ENCODE data around the gene FTO. TPM values are rescaled to one million over a fixed set of nuclear protein-coding genes. Genes with fewer than 3 reads are reported as not detected.
A peak's percentile ranks its signal among the peaks of the same experiment; 100 is the strongest.

Gene FTO
- total and polyA plus RNA-seq, 4 experiments from 2014 or later, result 61.5 to 126 (median 69.7) TPM

DNA sequence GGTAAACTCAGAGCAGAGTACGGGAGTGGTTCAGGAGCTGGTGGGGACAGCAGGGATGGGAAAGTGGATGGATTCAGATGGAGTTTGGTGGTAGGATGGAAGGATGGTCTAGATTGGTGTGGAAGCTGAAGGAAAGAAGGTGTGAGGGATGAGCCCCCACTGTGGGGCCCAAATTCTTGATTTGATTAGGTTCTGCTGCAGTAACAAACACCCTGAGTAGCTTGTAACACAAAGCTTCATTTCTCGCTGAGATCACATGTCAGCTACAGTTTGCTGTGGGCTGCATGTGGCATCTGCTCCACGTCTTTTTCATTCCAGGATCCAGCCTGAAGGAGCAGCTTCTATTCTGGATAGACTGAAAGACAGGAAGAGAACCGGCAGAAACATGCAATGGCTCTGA lies 438.8 kb downstream of the FTO start:
- no peak overlapping the region for H3K27ac ChIP-seq (ENCODE audit: low read depth, low read length)
- no peaks in the 10 kb centered on the region for H3K36me3 Mint-ChIP-seq
- no peaks in the 10 kb centered on the region for H3K9me3 ChIP-seq (ENCODE audit: control insufficient read depth in 1 of 2, low read length in 2 of 2)
- no peak overlapping the region for H3K4me3 ChIP-seq (ENCODE audit: low read length in 2 of 2)
- intact Hi-C loops (cut with micrococcal nuclease), result no loop called here
- no peak for DNase-seq
- no peaks in the 10 kb centered on the region for H3K4me1 Mint-ChIP-seq
- no peaks in the 10 kb centered on the region for H3K36me3 ChIP-seq (ENCODE audit: insufficient read depth, low read length)
- no peak overlapping the region for H3K27ac Mint-ChIP-seq
- ChIA-PET CTCF (ENCODE audit: partially characterized antibody) (no interaction called here), POLR2A (ENCODE audit: partially characterized antibody) (no interaction called here)
- H3K27me3 Mint-ChIP-seq, result peaks cover 7 to 37% of the 10 kb centered on the region in 2 donors
- H3K9me3 Mint-ChIP-seq, result peaks cover 0 to 3% (median 0%) of the 10 kb centered on the region in 8 donors
- no peaks in the 10 kb centered on the region for H3K4me1 ChIP-seq (ENCODE audit: insufficient read depth, low read length)
- H3K27me3 ChIP-seq (ENCODE audit: insufficient read depth, low read length), result no peaks in the 10 kb centered on the region
- H3K4me3 Mint-ChIP-seq, result no peak overlapping the region

DNA sequence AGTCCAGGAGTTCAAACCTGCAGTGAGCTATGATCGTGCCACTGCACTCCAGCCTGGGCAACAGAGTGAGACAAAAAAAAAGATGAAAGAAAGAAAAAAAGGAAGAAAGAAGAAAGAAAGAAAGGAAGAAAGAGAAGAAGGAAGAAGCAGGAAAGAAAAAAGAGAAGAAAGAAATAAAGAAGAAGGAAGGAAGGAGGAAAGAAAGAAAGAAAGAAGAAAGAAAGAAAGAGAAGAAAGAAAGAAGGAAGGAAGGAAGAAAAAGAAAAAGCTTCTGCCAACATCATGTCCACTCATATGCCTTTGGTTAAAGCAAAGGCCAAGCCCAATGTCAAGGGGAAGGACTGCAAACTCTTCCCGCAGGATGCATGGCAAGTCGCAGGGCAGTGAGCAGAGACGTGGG lies 439.5 kb downstream of the FTO start:
- Mint-ChIP-seq H3K27ac (peak overlapping the region in 1 of 7 donors; percentile 63), H3K36me3 (no peaks in the 10 kb centered on the region), H3K4me1 (no peaks in the 10 kb centered on the region), H3K9me3 (peaks cover 0 to 3% (median 0%) of the 10 kb centered on the region in 8 donors), H3K27me3 (peaks cover 7 to 34% of the 10 kb centered on the region in 2 donors), H3K4me3 (no peak overlapping the region)
- ChIA-PET POLR2A (ENCODE audit: partially characterized antibody) (no interaction called here), CTCF (ENCODE audit: partially characterized antibody) (no interaction called here)
- H3K4me1 ChIP-seq (ENCODE audit: insufficient read depth, low read length), result no peaks in the 10 kb centered on the region
- no peak for DNase-seq
- H3K4me3 ChIP-seq (ENCODE audit: low read length in 2 of 2), result no peak overlapping the region
- H3K36me3 ChIP-seq (ENCODE audit: insufficient read depth, low read length), result no peaks in the 10 kb centered on the region
- H3K9me3 ChIP-seq (ENCODE audit: control insufficient read depth in 1 of 2, low read length in 2 of 2), result no peaks in the 10 kb centered on the region
- intact Hi-C loops (cut with micrococcal nuclease), result no loop called here
- H3K27me3 ChIP-seq (ENCODE audit: insufficient read depth, low read length), result no peaks in the 10 kb centered on the region
- no peak overlapping the region for H3K27ac ChIP-seq (ENCODE audit: low read depth, low read length)

DNA sequence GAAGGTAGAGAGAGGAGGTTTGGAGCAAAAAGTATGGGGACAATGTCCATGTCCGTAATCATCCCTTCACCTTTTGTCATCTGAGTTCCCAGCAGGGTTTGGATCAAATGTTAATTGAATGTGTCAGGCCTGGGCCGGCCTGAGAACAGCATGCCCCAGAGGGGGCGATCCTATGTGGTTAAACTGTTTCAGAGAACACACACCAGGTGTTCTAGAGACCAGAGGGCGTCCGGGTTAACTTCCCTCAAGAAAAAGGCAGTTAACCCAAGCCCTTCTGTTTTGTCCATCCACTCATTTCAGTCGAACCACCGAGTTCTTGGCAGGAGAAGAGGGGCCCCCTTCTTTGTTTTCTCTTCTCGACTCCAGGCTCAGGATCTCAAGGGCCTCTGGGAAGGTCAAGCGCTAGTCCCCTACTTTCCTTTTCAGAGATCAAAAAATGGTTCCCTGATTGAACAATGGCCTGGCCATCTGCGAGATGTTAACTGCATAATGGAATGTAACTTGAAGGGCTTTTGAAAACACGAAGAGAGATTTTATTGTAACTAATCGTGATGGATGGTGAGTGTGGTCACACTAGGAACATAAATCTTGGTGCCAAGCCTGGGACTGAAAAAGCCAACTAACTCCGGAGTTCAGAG lies 440.1 kb downstream of the FTO start:
- Histone ChIP-seq H3K36me3 (ENCODE audit: insufficient read depth, low read length) (no peaks in the 10 kb centered on the region), H3K9me3 (ENCODE audit: control insufficient read depth in 1 of 2, low read length in 2 of 2) (no peaks in the 10 kb centered on the region), H3K4me3 (ENCODE audit: low read length in 2 of 2) (no peak overlapping the region), H3K27ac (ENCODE audit: low read depth, low read length) (no peak overlapping the region), H3K27me3 (ENCODE audit: insufficient read depth, low read length) (no peaks in the 10 kb centered on the region), H3K4me1 (ENCODE audit: insufficient read depth, low read length) (no peaks in the 10 kb centered on the region)
- intact Hi-C loops (cut with micrococcal nuclease), result no loop called here
- H3K4me3 Mint-ChIP-seq, result no peak overlapping the region
- peaks cover 0 to 3% (median 0%) of the 10 kb centered on the region in 8 donors for H3K9me3 Mint-ChIP-seq
- no peak overlapping the region for H3K27ac Mint-ChIP-seq
- no peaks in the 10 kb centered on the region for H3K36me3 Mint-ChIP-seq
- H3K27me3 Mint-ChIP-seq, result peaks cover 7 to 33% of the 10 kb centered on the region in 2 donors
- ChIA-PET POLR2A (ENCODE audit: partially characterized antibody) (no interaction called here), CTCF (ENCODE audit: partially characterized antibody) (no interaction called here)
- no peaks in the 10 kb centered on the region for H3K4me1 Mint-ChIP-seq
- DNase-seq, result no peak

DNA sequence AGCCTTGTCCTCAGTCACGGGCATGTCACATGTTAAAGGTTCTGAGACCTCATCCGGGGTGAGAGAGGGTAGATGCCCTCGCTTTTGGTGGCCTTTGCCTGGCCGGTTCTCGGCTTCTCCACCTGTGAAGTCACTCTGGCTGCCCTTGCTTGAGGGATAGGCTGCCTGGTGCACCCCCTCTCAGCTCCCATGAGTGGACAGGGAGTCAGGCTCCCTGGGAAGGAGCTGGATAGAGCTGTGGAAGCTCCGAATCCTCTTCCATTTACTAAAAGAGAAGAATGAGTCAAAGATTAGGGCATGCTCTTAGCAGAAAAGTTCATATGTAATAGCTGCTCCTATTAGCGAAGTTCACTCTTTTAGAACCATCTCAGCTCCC lies 440.6 kb downstream of the FTO start:
- no peaks in the 10 kb centered on the region for H3K36me3 Mint-ChIP-seq
- no peaks in the 10 kb centered on the region for H3K36me3 ChIP-seq (ENCODE audit: insufficient read depth, low read length)
- intact Hi-C loops (cut with micrococcal nuclease), result no loop called here
- ChIA-PET CTCF (ENCODE audit: partially characterized antibody) (no interaction called here), POLR2A (ENCODE audit: partially characterized antibody) (no interaction called here)
- peaks cover 7 to 32% of the 10 kb centered on the region in 2 donors for H3K27me3 Mint-ChIP-seq
- H3K9me3 Mint-ChIP-seq, result peaks cover 0 to 1% (median 0%) of the 10 kb centered on the region in 8 donors
- no peaks in the 10 kb centered on the region for H3K4me1 Mint-ChIP-seq
- no peak overlapping the region for H3K4me3 ChIP-seq (ENCODE audit: low read length in 2 of 2)
- DNase-seq, result no peak
- H3K4me1 ChIP-seq (ENCODE audit: insufficient read depth, low read length), result no peaks in the 10 kb centered on the region
- H3K4me3 Mint-ChIP-seq, result no peak overlapping the region
- H3K27me3 ChIP-seq (ENCODE audit: insufficient read depth, low read length), result no peaks in the 10 kb centered on the region
- no peaks in the 10 kb centered on the region for H3K9me3 ChIP-seq (ENCODE audit: control insufficient read depth in 1 of 2, low read length in 2 of 2)
- no peak overlapping the region for H3K27ac ChIP-seq (ENCODE audit: low read depth, low read length)
- no peak overlapping the region for H3K27ac Mint-ChIP-seq

DNA sequence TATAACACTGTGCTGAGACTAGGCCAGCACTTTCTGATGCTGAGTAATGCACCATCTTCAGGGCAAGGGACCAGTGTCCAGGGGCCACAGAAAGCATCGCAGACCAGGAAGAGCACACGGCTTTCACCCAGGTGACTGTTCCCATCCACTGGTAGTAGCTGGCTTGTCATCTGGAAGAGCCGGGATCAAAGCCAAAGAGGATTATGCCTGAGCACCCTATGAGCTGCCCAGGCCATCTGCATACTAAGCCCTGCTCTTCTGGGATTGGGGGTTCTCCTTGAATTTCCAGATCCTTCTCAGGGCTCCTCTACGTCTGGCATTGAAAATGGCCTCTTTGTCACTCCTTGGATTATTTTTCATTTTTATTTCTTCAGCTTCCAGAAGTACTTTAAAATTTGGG lies 441.9 kb downstream of the FTO start:
- H3K36me3 Mint-ChIP-seq, result no peaks in the 10 kb centered on the region
- ChIA-PET CTCF (ENCODE audit: partially characterized antibody) (no interaction called here), POLR2A (ENCODE audit: partially characterized antibody) (no interaction called here)
- no peaks in the 10 kb centered on the region for H3K9me3 Mint-ChIP-seq
- H3K27me3 ChIP-seq (ENCODE audit: insufficient read depth, low read length), result no peaks in the 10 kb centered on the region
- H3K4me3 ChIP-seq (ENCODE audit: low read length in 2 of 2), result no peak overlapping the region
- no peaks in the 10 kb centered on the region for H3K4me1 Mint-ChIP-seq
- no peak overlapping the region for H3K4me3 Mint-ChIP-seq
- H3K27ac ChIP-seq (ENCODE audit: low read depth, low read length), result no peak overlapping the region
- H3K36me3 ChIP-seq (ENCODE audit: insufficient read depth, low read length), result no peaks in the 10 kb centered on the region
- no peak for DNase-seq
- intact Hi-C loops (cut with micrococcal nuclease), result no loop called here
- H3K4me1 ChIP-seq (ENCODE audit: insufficient read depth, low read length), result no peaks in the 10 kb centered on the region
- H3K9me3 ChIP-seq (ENCODE audit: control insufficient read depth in 1 of 2, low read length in 2 of 2), result no peaks in the 10 kb centered on the region
- H3K27ac Mint-ChIP-seq, result no peak overlapping the region
- H3K27me3 Mint-ChIP-seq, result peaks cover 6 to 27% of the 10 kb centered on the region in 2 donors

DNA sequence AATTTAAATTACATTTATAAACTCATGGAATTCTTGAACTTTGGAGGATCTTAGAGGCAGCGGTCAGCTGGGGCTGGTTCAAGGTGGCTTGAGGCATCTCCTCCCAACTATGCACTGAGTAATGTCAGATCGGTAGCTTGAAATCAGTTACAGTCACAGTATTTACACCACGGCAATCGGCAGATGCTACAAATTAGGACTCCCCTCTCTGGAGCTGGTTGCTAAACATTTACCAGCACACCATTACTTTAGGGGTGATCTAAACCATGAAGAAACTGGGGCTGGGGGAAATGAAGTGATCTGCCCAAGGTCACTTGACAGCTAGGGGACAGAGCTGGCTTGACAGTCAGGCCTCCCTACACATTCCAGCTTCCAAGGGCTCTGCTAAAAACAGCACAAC lies 445.0 kb downstream of the FTO start:
- Mint-ChIP-seq H3K27ac (no peak overlapping the region), H3K36me3 (no peaks in the 10 kb centered on the region)
- DNase-seq, result no peak

DNA sequence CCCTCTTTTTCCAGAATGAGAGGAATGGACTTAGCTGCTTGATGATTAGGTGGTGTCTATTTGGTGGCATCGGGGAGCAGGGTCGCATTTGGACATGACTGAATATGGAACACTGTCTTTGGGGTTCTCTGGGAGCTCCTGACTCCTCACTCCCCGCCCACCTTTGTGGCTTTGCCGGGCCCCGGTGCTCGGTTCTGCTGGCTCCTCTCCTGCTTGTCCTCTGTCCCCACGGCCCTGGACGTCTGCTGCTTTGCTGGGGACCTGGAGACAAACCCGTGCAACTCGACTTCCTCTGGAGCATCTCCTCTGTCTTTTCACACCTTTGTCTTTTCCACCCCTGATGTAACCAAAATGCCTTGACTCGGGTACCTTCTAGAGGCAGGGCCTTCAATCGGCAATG lies 446.9 kb downstream of the FTO start:
- Mint-ChIP-seq H3K4me3 (no peak overlapping the region), H3K9me3 (peaks cover 0 to 7% (median under 1%) of the 10 kb centered on the region in 8 donors), H3K27me3 (peaks cover 0 to 4% of the 10 kb centered on the region in 2 donors), H3K4me1 (no peaks in the 10 kb centered on the region), H3K36me3 (no peaks in the 10 kb centered on the region), H3K27ac (peak overlapping the region in 1 of 7 donors; percentile 68)
- Histone ChIP-seq H3K9me3 (ENCODE audit: control insufficient read depth in 1 of 2, low read length in 2 of 2) (no peaks in the 10 kb centered on the region), H3K4me3 (ENCODE audit: low read length in 2 of 2) (no peak overlapping the region), H3K27me3 (ENCODE audit: insufficient read depth, low read length) (no peaks in the 10 kb centered on the region), H3K27ac (ENCODE audit: low read depth, low read length) (no peak overlapping the region), H3K36me3 (ENCODE audit: insufficient read depth, low read length) (no peaks in the 10 kb centered on the region), H3K4me1 (ENCODE audit: insufficient read depth, low read length) (no peaks in the 10 kb centered on the region)
- no peak for DNase-seq
- POLR2A ChIA-PET (ENCODE audit: partially characterized antibody), result no interaction called here
- CTCF ChIA-PET (ENCODE audit: partially characterized antibody), result interaction anchor here (1.2 kb wide), 1 partner anchor 11 kb away, joined by 3 read pairs; no protein-coding TSS in a partner anchor
- intact Hi-C loops (cut with micrococcal nuclease), result no loop called here

More for the DNA sequence above, 445.0 kb downstream of the FTO start:
- no peaks in the 10 kb centered on the region for H3K36me3 ChIP-seq (ENCODE audit: insufficient read depth, low read length)
- H3K27me3 ChIP-seq (ENCODE audit: insufficient read depth, low read length), result no peaks in the 10 kb centered on the region
- Mint-ChIP-seq H3K9me3 (no peaks in the 10 kb centered on the region), H3K27me3 (peaks cover 3 to 9% of the 10 kb centered on the region in 2 donors), H3K4me1 (no peaks in the 10 kb centered on the region), H3K4me3 (no peak overlapping the region)
- POLR2A ChIA-PET (ENCODE audit: partially characterized antibody), result no interaction called here
- H3K4me1 ChIP-seq (ENCODE audit: insufficient read depth, low read length), result no peaks in the 10 kb centered on the region
- CTCF ChIA-PET (ENCODE audit: partially characterized antibody), result no interaction called here
- intact Hi-C loops (cut with micrococcal nuclease), result no loop called here
- no peaks in the 10 kb centered on the region for H3K9me3 ChIP-seq (ENCODE audit: control insufficient read depth in 1 of 2, low read length in 2 of 2)
- no peak overlapping the region for H3K27ac ChIP-seq (ENCODE audit: low read depth, low read length)
- no peak overlapping the region for H3K4me3 ChIP-seq (ENCODE audit: low read length in 2 of 2)

Data from CD4-positive, alpha-beta memory T cell (primary cell).